Prostate gland (tissue), 2 donors: Measurements from ENCODE around the gene OTUD5.

Experiments used
- CTCF ChIP-seq, 4 experiments: fragments of 200-600 bp in 2 of 4; fragments of 450-650 bp in 2 of 4; sonication (generic) in 2 of 4; IDR thresholded peaks; 1 replicate in 3 of 4; 2 replicates in 1 of 4; pipeline ENCODE4 v1.5.1; 2016 to 2019; ENCODE audit warnings: antibody characterized with exemption in 4 of 4, mild to moderate bottlenecking in 2 of 4, moderate library complexity in 2 of 4
- POLR2A ChIP-seq: fragments of 450-650 bp; IDR thresholded peaks from one replicate; pipeline ENCODE4 v1.6.1; 2016; ENCODE audit warnings: antibody characterized with exemption, mild to moderate bottlenecking
- POLR2AphosphoS5 ChIP-seq: sonication (generic); formaldehyde crosslinking; IDR thresholded peaks from one replicate; pipeline ENCODE4 v1.6.1; 2017; ENCODE audit warnings: antibody characterized with exemption

DNA sequence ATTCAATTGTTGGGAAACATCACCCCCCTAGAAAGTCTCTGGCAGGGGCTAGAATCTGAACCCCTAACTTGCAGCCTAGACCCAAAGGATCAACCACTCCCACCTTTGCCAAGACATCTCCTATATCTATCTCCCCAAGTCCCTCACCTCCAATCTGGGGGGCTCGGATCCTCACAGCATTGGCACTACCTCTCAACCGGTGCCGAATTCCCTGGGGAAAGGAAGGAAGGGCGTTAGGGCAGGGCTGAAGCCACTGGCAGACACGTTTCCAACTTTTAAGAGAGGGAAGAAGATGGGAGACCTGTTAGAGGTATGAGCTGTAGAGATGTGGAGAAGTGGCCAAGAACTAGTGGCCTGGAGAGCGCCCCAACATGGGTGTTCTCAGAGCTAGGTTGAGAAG lies 62.5 kb downstream of the OTUD5 start:
- no peak for TF ChIP-seq CTCF (IDR thresholded peaks at IDR 0.05)
- TF ChIP-seq POLR2AphosphoS5 = no peak
- no peak for TF ChIP-seq POLR2A
